Right atrium auricular region (tissue), 2 donors: ENCODE data around the gene RBBP5. TPM values are rescaled to one million over a fixed set of nuclear protein-coding genes. Genes with fewer than 3 reads are reported as not detected.

Source experiments
- DNase-seq: peaks from one replicate; pipeline ENCODE4 v3.0.0-alpha.2; 2019; ENCODE audit warnings: low spot score
- H3K27ac ChIP-seq, 2 donors: fragments of 200-600 bp; sonication (generic); 1 replicate in 1 of 2; 2 replicates in 1 of 2; pipeline ENCODE4 v1.5.1; 2016 to 2019
- H3K27me3 ChIP-seq, 2 donors: fragments of 200-600 bp; sonication (generic); one replicate each; pipeline versions ENCODE4 v1.5.1 to v1.6.0; 2017 to 2019
- H3K36me3 ChIP-seq: fragments of 200-600 bp; sonication (generic); one replicate; pipeline ENCODE4 v1.5.1; 2016
- H3K4me1 ChIP-seq, 2 donors: fragments of 200-600 bp; sonication (generic); one replicate each; pipeline versions ENCODE4 v1.5.1 to v1.6.0; 2017 to 2019
- H3K4me3 ChIP-seq, 2 donors: fragments of 200-600 bp; sonication (generic); 1 replicate in 1 of 2; 2 replicates in 1 of 2; pipeline ENCODE4 v1.5.1; 2017 to 2019; ENCODE audit warnings: mild to moderate bottlenecking in 1 of 2, moderate library complexity in 1 of 2
- H3K9me3 ChIP-seq, 2 donors: fragments of 200-600 bp; sonication (generic); one replicate each; pipeline ENCODE4 v1.5.1; 2019
- total RNA-seq, 2 donors: library from RNA; depleted of rRNA; stranded (reverse); fragments of >200 nt; gene quantifications; one replicate each; pipeline ENCODE4 v1.1.0, GENCODE V29; 2016
- TF ChIP-seq, protein P1 (sequence below), 2 donors: fragments of 200-600 bp; sonication (generic); IDR thresholded peaks; one replicate each; pipeline ENCODE4 v1.5.1; 2019; ENCODE audit warnings: antibody characterized with exemption in 2 of 2

Gene RBBP5
- total RNA-seq, 2 donors from 2014 or later: 10.3 to 12.4 TPM

DNA sequence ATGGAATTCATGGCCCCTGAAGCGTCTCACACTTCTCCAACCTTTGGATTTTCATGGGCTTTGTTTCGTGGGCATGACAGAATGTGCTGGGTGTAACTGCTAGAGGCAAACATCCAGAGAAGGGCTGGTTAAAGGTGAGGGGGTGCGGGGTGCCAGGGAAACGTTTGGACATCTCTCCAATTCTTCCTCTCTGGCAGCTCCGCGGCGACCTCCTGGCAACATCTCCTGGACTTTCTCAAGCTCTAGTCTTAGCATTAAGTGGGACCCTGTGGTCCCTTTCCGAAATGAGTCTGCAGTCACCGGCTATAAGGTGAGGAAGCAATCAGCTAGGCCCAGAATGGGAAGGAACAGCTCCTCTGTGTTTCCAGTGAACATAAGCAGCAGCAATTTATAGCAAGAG, 49.5 kb downstream of the RBBP5 start:
- Histone ChIP-seq H3K4me1 (peaks cover 0 to 17% of the 10 kb centered on the region in 2 donors), H3K36me3 (no peaks in the 10 kb centered on the region), H3K9me3 (no peaks in the 10 kb centered on the region), H3K27ac (no peak overlapping the region), H3K4me3 (no peak overlapping the region), H3K27me3 (no peaks in the 10 kb centered on the region)
- TF ChIP-seq, protein P1, sequence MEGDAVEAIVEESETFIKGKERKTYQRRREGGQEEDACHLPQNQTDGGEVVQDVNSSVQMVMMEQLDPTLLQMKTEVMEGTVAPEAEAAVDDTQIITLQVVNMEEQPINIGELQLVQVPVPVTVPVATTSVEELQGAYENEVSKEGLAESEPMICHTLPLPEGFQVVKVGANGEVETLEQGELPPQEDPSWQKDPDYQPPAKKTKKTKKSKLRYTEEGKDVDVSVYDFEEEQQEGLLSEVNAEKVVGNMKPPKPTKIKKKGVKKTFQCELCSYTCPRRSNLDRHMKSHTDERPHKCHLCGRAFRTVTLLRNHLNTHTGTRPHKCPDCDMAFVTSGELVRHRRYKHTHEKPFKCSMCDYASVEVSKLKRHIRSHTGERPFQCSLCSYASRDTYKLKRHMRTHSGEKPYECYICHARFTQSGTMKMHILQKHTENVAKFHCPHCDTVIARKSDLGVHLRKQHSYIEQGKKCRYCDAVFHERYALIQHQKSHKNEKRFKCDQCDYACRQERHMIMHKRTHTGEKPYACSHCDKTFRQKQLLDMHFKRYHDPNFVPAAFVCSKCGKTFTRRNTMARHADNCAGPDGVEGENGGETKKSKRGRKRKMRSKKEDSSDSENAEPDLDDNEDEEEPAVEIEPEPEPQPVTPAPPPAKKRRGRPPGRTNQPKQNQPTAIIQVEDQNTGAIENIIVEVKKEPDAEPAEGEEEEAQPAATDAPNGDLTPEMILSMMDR (IDR thresholded peaks at IDR 0.05): no peak
- no peak for DNase-seq

DNA sequence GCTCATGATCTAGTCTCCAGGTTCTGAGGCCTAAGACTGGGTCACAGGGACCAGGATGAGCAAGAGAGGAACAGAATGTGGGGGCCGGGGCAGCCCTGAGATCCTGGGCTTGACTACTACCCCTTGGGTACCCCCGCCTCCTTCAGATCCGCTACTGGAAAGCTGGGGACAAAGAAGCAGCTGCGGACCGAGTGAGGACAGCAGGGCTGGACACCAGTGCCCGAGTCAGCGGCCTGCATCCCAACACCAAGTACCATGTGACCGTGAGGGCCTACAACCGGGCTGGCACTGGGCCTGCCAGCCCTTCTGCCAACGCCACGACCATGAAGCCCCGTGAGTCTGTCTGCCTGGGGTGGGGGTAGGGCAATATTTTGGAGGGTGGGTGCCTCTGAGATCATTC, 50.0 kb downstream of the RBBP5 start:
- no peak overlapping the region for H3K4me3 ChIP-seq
- H3K9me3 ChIP-seq: no peaks in the 10 kb centered on the region
- TF ChIP-seq, protein P1 (IDR thresholded peaks at IDR 0.05): no peak
- DNase-seq: no peak
- peaks cover 0 to 12% of the 10 kb centered on the region in 2 donors for H3K4me1 ChIP-seq
- H3K27ac ChIP-seq: no peak overlapping the region
- no peaks in the 10 kb centered on the region for H3K36me3 ChIP-seq
- no peaks in the 10 kb centered on the region for H3K27me3 ChIP-seq

DNA sequence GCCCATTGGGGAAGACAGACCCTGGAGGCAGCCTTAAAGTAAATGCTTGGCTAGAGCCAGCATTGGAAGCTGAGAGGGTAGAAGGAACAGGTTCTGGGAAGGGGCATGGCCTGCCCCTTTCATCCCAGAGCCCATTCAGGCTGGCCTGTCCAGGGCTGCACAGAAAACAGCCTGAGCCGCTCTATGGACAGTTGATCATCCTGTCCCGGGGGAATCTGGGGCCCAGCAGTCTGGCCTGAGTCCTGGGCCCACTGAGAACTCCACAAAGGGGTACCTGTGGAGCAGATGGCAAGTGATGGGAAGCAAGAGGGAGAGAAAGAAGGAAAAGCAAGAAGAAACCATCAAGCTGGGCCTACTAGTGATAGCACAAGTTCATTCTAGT, 50.8 kb downstream of the RBBP5 start:
- TF ChIP-seq, protein P1 (IDR thresholded peaks at IDR 0.05): no peak
- H3K4me3 ChIP-seq: no peak overlapping the region
- no peaks in the 10 kb centered on the region for H3K9me3 ChIP-seq
- H3K27me3 ChIP-seq: no peaks in the 10 kb centered on the region
- no peaks in the 10 kb centered on the region for H3K36me3 ChIP-seq
- no peak for DNase-seq
- H3K4me1 ChIP-seq: peaks cover 0 to 6% of the 10 kb centered on the region in 2 donors
- no peak overlapping the region for H3K27ac ChIP-seq

DNA sequence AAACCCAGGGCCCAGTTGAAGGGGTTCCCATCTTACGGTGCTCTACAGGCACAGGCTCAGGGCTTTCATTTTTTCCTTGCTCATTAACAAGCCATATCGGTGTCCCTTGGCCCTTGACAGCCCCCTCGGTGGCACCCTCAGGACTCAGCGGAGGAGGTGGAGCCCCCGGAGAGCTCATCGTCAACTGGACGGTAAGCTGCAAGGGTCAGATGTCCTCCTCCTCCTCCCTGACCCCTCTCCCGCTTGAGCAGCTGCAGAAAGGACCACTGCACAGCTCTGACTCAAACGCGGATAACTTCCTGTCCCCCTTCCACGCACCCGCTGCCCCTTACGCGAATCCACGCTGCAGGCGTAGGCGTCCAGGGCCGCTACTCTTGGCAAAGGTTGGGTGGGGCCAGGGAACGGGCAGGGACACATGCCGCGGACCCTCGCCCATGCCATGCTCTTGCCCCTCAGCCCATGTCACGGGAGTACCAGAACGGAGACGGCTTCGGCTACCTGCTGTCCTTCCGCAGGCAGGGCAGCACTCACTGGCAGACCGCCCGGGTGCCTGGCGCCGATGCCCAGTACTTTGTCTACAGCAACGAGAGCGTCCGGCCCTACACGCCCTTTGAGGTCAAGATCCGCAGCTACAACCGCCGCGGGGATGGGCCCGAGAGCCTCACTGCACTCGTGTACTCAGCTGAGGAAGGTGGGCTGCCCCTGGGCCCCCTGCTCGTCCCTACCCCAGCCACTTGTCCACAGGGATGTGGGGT, 52.2 kb downstream of the RBBP5 start:
- Histone ChIP-seq H3K4me3 (no peak overlapping the region), H3K27me3 (no peaks in the 10 kb centered on the region), H3K9me3 (no peaks in the 10 kb centered on the region), H3K4me1 (peaks cover 0 to 6% of the 10 kb centered on the region in 2 donors), H3K27ac (no peak overlapping the region), H3K36me3 (no peaks in the 10 kb centered on the region)
- TF ChIP-seq, protein P1 (IDR thresholded peaks at IDR 0.05): no peak
- no peak for DNase-seq

DNA sequence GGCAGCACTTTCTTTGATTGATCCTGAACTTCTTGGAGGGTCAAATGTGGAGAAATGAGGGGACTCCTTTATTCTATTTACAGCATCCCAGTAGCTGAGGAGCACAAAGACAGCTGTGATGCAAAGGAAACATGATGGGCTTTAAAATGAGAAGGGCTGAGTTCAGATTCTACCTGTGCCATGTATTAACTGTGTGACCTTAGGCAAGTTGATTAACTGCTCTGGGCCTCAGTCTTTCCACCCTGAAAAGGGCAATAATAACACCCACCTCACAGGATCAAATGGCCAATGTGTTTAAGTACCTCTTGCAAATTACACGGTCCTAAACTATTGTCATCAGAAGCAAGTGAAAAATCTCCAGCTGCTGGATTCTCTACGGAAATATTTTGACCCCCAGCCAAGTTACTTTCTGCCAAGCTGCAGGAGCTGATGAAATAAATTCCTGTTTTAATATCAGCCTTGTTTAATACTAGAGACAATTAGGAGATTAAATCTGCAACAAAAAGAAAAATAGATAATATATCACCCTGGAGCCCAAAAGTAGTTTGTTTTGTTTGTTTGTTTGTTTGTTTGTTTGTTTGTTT, 53.2 kb downstream of the RBBP5 start:
- Histone ChIP-seq H3K4me1 (peaks cover 0 to 6% of the 10 kb centered on the region in 2 donors), H3K36me3 (no peaks in the 10 kb centered on the region), H3K27ac (no peak overlapping the region), H3K9me3 (no peaks in the 10 kb centered on the region), H3K27me3 (no peaks in the 10 kb centered on the region), H3K4me3 (no peak overlapping the region)
- DNase-seq: no peak
- TF ChIP-seq, protein P1 (IDR thresholded peaks at IDR 0.05): no peak
